Smooth muscle cell (in vitro differentiated cells): ENCODE measurements around the gene RASA3. TPM values are rescaled to one million over a fixed set of nuclear protein-coding genes. Genes with fewer than 3 reads are reported as not detected.
"Not testable (repeated sequence)": the region's sequence is repeated elsewhere in the genome, so short reads cannot be mapped to it uniquely, and the experiment has no call there.

ENCODE experiments used
- DNase-seq: peaks from one replicate; lab custom pipeline; 2025; ENCODE audit not compliant: unreplicated experiment; lab: John Stamatoyannopoulos, UW
- H2AFZ ChIP-seq: fragments of 200-600 bp; sonication (generic); 2 replicates; pipeline ENCODE4 v1.6.0; 2016; ENCODE audit warnings: antibody characterized with exemption, low read depth, mild to moderate bottlenecking
- H3F3A ChIP-seq: fragments of 200-600 bp; sonication (generic); 2 replicates; pipeline ENCODE4 v1.6.0; 2017; ENCODE audit warnings: antibody characterized with exemption, low read depth
- H3K27ac ChIP-seq: fragments of 200-600 bp; sonication (generic); 2 replicates; pipeline ENCODE4 v1.5.1; 2016; ENCODE audit warnings: low read depth, mild to moderate bottlenecking
- H3K27me3 ChIP-seq: fragments of 200-600 bp; sonication (generic); 2 replicates; pipeline ENCODE4 v1.6.1; 2016; ENCODE audit warnings: low read depth, mild to moderate bottlenecking
- H3K36me3 ChIP-seq: fragments of 200-600 bp; sonication (generic); 2 replicates; pipeline ENCODE4 v1.5.1; 2016; ENCODE audit warnings: low read depth
- H3K4me1 ChIP-seq: fragments of 200-600 bp; sonication (generic); 2 replicates; pipeline ENCODE4 v1.5.1; 2016; ENCODE audit warnings: low read depth
- H3K4me2 ChIP-seq: fragments of 200-600 bp; sonication (generic); 2 replicates; pipeline ENCODE4 v1.6.0; 2016; ENCODE audit warnings: mild to moderate bottlenecking
- H3K4me3 ChIP-seq: fragments of 200-600 bp; sonication (generic); 2 replicates; pipeline ENCODE4 v1.5.1; 2016; ENCODE audit warnings: mild to moderate bottlenecking
- H3K79me2 ChIP-seq: fragments of 200-600 bp; sonication (generic); 2 replicates; pipeline ENCODE4 v1.6.0; 2016; ENCODE audit warnings: low read depth, mild to moderate bottlenecking
- H3K9ac ChIP-seq: fragments of 200-600 bp; sonication (generic); 2 replicates; pipeline ENCODE4 v1.6.0; 2016; ENCODE audit warnings: low read depth
- H3K9me3 ChIP-seq: fragments of 200-600 bp; sonication (generic); replicated peaks from 2 replicates; pipeline ENCODE4 v1.5.1; 2016; ENCODE audit warnings: low read depth
- H4K20me1 ChIP-seq: fragments of 200-600 bp; sonication (generic); 2 replicates; pipeline ENCODE4 v1.6.0; 2016; ENCODE audit warnings: low read depth
- CTCF ChIP-seq: fragments of 200-600 bp; sonication (generic); IDR thresholded peaks from 2 replicates; pipeline ENCODE4 v1.5.1; 2017; ENCODE audit warnings: borderline replicate concordance, mild to moderate bottlenecking, antibody characterized with exemption; ENCODE audit not compliant: insufficient read depth, poor library complexity, severe bottlenecking
- WGBS: methylation state at CpG from one replicate; pipeline ENCODE4 v1.1.7; 2016; ENCODE audit warnings: low lambda C conversion rate; 5-methylcytosine and 5-hydroxymethylcytosine counted together
- polyA plus RNA-seq: library from polyadenylated mRNA; unstranded; fragments of >200 nt; fragmentation: Nextera tagmentation; extraction: Ambion mirVana; gene quantifications from 2 replicates; pipeline ENCODE4 v1.2.1, GENCODE V29; 2016
- total RNA-seq: library from RNA; depleted of rRNA; stranded (reverse); fragments of >200 nt; gene quantifications from 2 replicates; pipeline ENCODE4 v1.2.3, GENCODE V29; 2014

RASA3 gene
- total and polyA plus RNA-seq, 2 experiments from 2014 or later = 21.3 to 26.8 TPM

- H3K27me3 ChIP-seq = no peaks in the 10 kb centered on the region
- no peaks in the 10 kb centered on the region for H3K36me3 ChIP-seq
- WGBS = 95% methylated on average over 47 of the region's 47 CpGs
- no peaks in the 10 kb centered on the region for H3K79me2 ChIP-seq
- H3K27ac ChIP-seq = no peak overlapping the region
- H3K4me1 ChIP-seq = no peaks in the 10 kb centered on the region
- no peak overlapping the region for H3K4me3 ChIP-seq
- no peaks in the 10 kb centered on the region for H4K20me1 ChIP-seq
- no peak overlapping the region for H3K4me2 ChIP-seq
- H2AFZ ChIP-seq = no peak overlapping the region
- H3K9ac ChIP-seq = no peak overlapping the region
- no peaks in the 10 kb centered on the region for H3F3A ChIP-seq
- no peaks in the 10 kb centered on the region for H3K9me3 ChIP-seq
- DNase-seq = no peak
- no peak for TF ChIP-seq CTCF
Observed at GRCh38 chr13:114161028-114161556, 28.7 kb upstream of the RASA3 start.

GRCh38 chr13:114158869-114159666 lies 26.6 kb upstream of the RASA3 start:
- H3K9ac ChIP-seq, H3K9me3 ChIP-seq, H3K4me1 ChIP-seq, H2AFZ ChIP-seq, H4K20me1 ChIP-seq, H3K27me3 ChIP-seq, H3K79me2 ChIP-seq, H3K4me2 ChIP-seq, H3K36me3 ChIP-seq, H3K4me3 ChIP-seq, DNase-seq, H3F3A ChIP-seq, H3K27ac ChIP-seq: not testable (repeated sequence)
- WGBS = 89% methylated on average over 13 of the region's 13 CpGs

- Histone ChIP-seq H3K4me2 (no peak overlapping the region), H3F3A (no peaks in the 10 kb centered on the region), H3K4me1 (no peaks in the 10 kb centered on the region), H3K36me3 (no peaks in the 10 kb centered on the region), H2AFZ (no peak overlapping the region), H3K4me3 (no peak overlapping the region), H3K27ac (no peak overlapping the region), H3K9me3 (no peaks in the 10 kb centered on the region), H3K9ac (no peak overlapping the region), H3K27me3 (no peaks in the 10 kb centered on the region), H4K20me1 (no peaks in the 10 kb centered on the region), H3K79me2 (no peaks in the 10 kb centered on the region)
- no peak for TF ChIP-seq CTCF
- no peak for DNase-seq
- 80% methylated on average over 11 of the region's 11 CpGs for WGBS
Observed at GRCh38 chr13:114157869-114158495, 25.6 kb upstream of the RASA3 start.

GRCh38 chr13:114155926-114156883 lies 23.8 kb upstream of the RASA3 start:
- Histone ChIP-seq H3K9me3 (no peaks in the 10 kb centered on the region), H2AFZ (no peak overlapping the region), H3K9ac (no peak overlapping the region), H3F3A (no peaks in the 10 kb centered on the region), H3K4me3 (no peak overlapping the region), H3K27me3 (no peaks in the 10 kb centered on the region), H3K4me1 (no peaks in the 10 kb centered on the region), H4K20me1 (no peaks in the 10 kb centered on the region), H3K79me2 (no peaks in the 10 kb centered on the region), H3K4me2 (no peak overlapping the region), H3K36me3 (no peaks in the 10 kb centered on the region), H3K27ac (no peak overlapping the region)
- DNase-seq = no peak
- WGBS = 83% methylated on average over 6 of the region's 19 CpGs
- no peak for TF ChIP-seq CTCF
